Activated T-cell treated with anti-CD3 and anti-CD28 coated beads, Interleukin-2, amount 50 U/mL, for 24 hours (primary cell): Measurements from ENCODE around the gene TXNRD2.
"Not testable (repeated sequence)": the region's sequence is repeated elsewhere in the genome, so short reads cannot be mapped to it uniquely, and the experiment has no call there.

ENCODE experiments used
- DNase-seq: peaks from one replicate; pipeline ENCODE4 v3.0.0-alpha.2; 2020
- H3K27ac Mint-ChIP-seq: 2 replicates; pipeline ENCODE4 v1.8.0; 2020; ENCODE audit warnings: mild to moderate bottlenecking, mixed read lengths
- H3K27me3 Mint-ChIP-seq: 2 replicates; pipeline ENCODE4 v1.8.0; 2020; ENCODE audit warnings: mixed read lengths
- H3K36me3 Mint-ChIP-seq: 2 replicates; pipeline ENCODE4 v1.8.0; 2020; ENCODE audit warnings: low read depth, mixed read lengths
- H3K4me1 Mint-ChIP-seq: 2 replicates; pipeline ENCODE4 v1.8.0; 2020; ENCODE audit warnings: low read depth, mixed read lengths
- H3K4me3 Mint-ChIP-seq: 2 replicates; pipeline ENCODE4 v1.8.0; 2020; ENCODE audit warnings: mild to moderate bottlenecking, moderate library complexity, mixed read lengths
- H3K9me3 Mint-ChIP-seq: 2 replicates; pipeline ENCODE4 v1.8.0; 2020; ENCODE audit warnings: mixed read lengths

TXNRD2 gene

GRCh38 chr22:19883446-19883845 lies 58.2 kb downstream of the TXNRD2 start:
- not testable (repeated sequence) for H3K9me3 Mint-ChIP-seq, H3K27ac Mint-ChIP-seq, H3K27me3 Mint-ChIP-seq, H3K36me3 Mint-ChIP-seq, DNase-seq, H3K4me3 Mint-ChIP-seq
- H3K4me1 Mint-ChIP-seq, result peaks cover 34% of the 10 kb centered on the region

GRCh38 chr22:19882446-19883381 lies 58.9 kb downstream of the TXNRD2 start:
- no peak overlapping the region for H3K4me3 Mint-ChIP-seq
- H3K36me3 Mint-ChIP-seq, result peaks cover 4% of the 10 kb centered on the region
- no peaks in the 10 kb centered on the region for H3K27me3 Mint-ChIP-seq
- DNase-seq, result peak; percentile 26
- H3K9me3 Mint-ChIP-seq, result no peaks in the 10 kb centered on the region
- H3K27ac Mint-ChIP-seq, result no peak overlapping the region
- peaks cover 26% of the 10 kb centered on the region for H3K4me1 Mint-ChIP-seq

- no peaks in the 10 kb centered on the region for H3K27me3 Mint-ChIP-seq
- H3K27ac Mint-ChIP-seq, result no peak overlapping the region
- H3K4me3 Mint-ChIP-seq, result no peak overlapping the region
- H3K4me1 Mint-ChIP-seq, result peaks cover 9% of the 10 kb centered on the region
- no peaks in the 10 kb centered on the region for H3K36me3 Mint-ChIP-seq
- H3K9me3 Mint-ChIP-seq, result no peaks in the 10 kb centered on the region
- peak; percentile 17 for DNase-seq
Measured at GRCh38 chr22:19880786-19881569, 60.6 kb downstream of the TXNRD2 start.

DNA sequence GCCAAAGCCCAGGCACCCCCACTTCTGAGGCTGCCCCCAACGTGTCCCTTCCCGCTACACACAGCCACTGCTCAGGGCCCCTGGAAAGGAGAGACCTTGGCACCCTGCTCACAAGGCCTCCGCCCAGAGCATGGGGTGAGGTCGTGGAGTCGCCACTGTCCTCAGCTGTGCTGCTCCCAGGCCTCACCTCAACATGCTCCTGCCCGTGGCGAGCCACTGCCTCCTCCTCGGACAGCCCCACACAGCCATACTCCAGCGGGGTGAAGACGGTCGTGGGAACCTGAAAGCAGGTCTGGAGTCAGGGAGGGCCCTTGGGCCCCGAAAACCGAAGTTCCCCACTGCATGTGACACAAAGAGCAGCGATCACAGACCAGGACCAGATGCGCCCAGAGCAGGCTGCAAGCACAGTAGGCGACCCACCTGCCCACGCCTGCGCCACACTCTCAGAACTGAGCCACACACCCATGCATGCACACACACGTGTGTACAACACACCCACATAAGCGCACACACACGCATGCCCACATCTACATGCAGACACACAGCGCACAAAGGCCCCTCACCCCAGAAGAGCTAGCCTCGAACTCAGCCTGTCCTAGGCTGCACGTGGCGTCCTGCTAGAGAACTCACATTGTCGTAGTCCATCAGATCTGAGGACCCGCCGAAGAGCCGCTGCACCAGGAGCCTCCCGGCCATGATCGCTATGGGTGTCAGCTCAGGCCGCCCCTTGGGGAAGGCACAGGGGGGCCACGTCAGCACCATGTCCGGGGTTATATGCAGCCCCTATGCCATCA lies 61.4 kb downstream of the TXNRD2 start:
- peak; percentile 22 for DNase-seq
- Mint-ChIP-seq H3K4me1 (peaks cover 2% of the 10 kb centered on the region), H3K4me3 (no peak overlapping the region), H3K27ac (no peak overlapping the region), H3K27me3 (no peaks in the 10 kb centered on the region), H3K36me3 (no peaks in the 10 kb centered on the region), H3K9me3 (no peaks in the 10 kb centered on the region)

- H3K27me3 Mint-ChIP-seq, result no peaks in the 10 kb centered on the region
- DNase-seq, result peak; percentile 12
- H3K4me1 Mint-ChIP-seq, result peaks cover 3% of the 10 kb centered on the region
- no peaks in the 10 kb centered on the region for H3K36me3 Mint-ChIP-seq
- H3K27ac Mint-ChIP-seq, result no peak overlapping the region
- H3K4me3 Mint-ChIP-seq, result no peak overlapping the region
- H3K9me3 Mint-ChIP-seq, result no peaks in the 10 kb centered on the region
Measured at GRCh38 chr22:19879643-19879991, 62.0 kb downstream of the TXNRD2 start.

- no peak overlapping the region for H3K4me3 Mint-ChIP-seq
- H3K9me3 Mint-ChIP-seq, result no peaks in the 10 kb centered on the region
Measured at GRCh38 chr22:19879246-19879570, 62.4 kb downstream of the TXNRD2 start.

GRCh38 chr22:19878461-19879245 lies 63.0 kb downstream of the TXNRD2 start:
- no peaks in the 10 kb centered on the region for H3K9me3 Mint-ChIP-seq
- H3K27ac Mint-ChIP-seq, result no peak overlapping the region
- H3K36me3 Mint-ChIP-seq, result no peaks in the 10 kb centered on the region
- H3K27me3 Mint-ChIP-seq, result no peaks in the 10 kb centered on the region
- H3K4me1 Mint-ChIP-seq, result peaks cover 11% of the 10 kb centered on the region
- peak; percentile 22 for DNase-seq
- no peak overlapping the region for H3K4me3 Mint-ChIP-seq

More at GRCh38 chr22:19879246-19879570, 62.4 kb downstream of the TXNRD2 start:
- Mint-ChIP-seq H3K36me3 (no peaks in the 10 kb centered on the region), H3K27ac (no peak overlapping the region), H3K4me1 (peaks cover 7% of the 10 kb centered on the region), H3K27me3 (no peaks in the 10 kb centered on the region)
- DNase-seq, result peak; percentile 9

- no peaks in the 10 kb centered on the region for H3K27me3 Mint-ChIP-seq
- H3K27ac Mint-ChIP-seq, result no peak overlapping the region
- no peaks in the 10 kb centered on the region for H3K36me3 Mint-ChIP-seq
- DNase-seq, result peak; percentile 15
- no peaks in the 10 kb centered on the region for H3K9me3 Mint-ChIP-seq
- peaks cover 13% of the 10 kb centered on the region for H3K4me1 Mint-ChIP-seq
- H3K4me3 Mint-ChIP-seq, result no peak overlapping the region
Measured at GRCh38 chr22:19877626-19878339, 63.8 kb downstream of the TXNRD2 start.

GRCh38 chr22:19876941-19877625 lies 64.5 kb downstream of the TXNRD2 start:
- peak; percentile 20 for DNase-seq
- Mint-ChIP-seq H3K27ac (no peak overlapping the region), H3K4me3 (no peak overlapping the region), H3K4me1 (peaks cover 13% of the 10 kb centered on the region), H3K27me3 (no peaks in the 10 kb centered on the region), H3K36me3 (no peaks in the 10 kb centered on the region), H3K9me3 (no peaks in the 10 kb centered on the region)

DNA sequence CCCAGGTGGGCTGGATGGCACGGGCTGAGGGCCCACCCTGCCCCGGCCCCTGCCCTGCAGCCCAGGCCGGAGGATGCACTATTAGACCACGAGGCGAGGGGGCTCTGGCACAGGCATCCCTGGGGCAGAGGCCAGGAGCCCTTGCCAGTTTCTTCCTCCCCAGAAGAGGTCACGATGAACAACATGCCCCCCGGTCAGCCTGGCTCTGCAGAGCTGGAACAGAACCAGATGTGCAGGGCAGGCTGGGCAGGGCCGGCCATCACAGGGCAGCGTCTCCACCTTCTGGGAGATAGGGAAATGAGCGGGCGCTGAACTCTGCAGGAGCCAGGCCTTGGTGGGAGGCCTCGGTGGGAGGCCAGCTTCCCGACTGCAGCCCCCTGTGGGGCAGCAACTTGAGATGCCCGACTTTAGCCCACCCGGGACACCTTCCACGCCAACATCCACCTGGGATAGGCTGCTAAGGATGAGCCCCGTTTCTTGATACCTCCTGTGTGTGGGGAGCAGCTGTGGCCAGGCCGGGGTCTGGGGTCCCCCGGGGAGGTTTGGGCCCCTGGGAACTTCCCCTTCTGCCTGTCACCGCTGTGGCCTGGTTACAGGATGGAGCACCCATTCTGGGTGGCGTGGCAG lies 65.2 kb downstream of the TXNRD2 start:
- H3K27me3 Mint-ChIP-seq, result no peaks in the 10 kb centered on the region
- peak; percentile 25 for DNase-seq
- no peaks in the 10 kb centered on the region for H3K36me3 Mint-ChIP-seq
- H3K4me1 Mint-ChIP-seq, result peaks cover 13% of the 10 kb centered on the region
- H3K9me3 Mint-ChIP-seq, result no peaks in the 10 kb centered on the region
- no peak overlapping the region for H3K27ac Mint-ChIP-seq
- no peak overlapping the region for H3K4me3 Mint-ChIP-seq

DNA sequence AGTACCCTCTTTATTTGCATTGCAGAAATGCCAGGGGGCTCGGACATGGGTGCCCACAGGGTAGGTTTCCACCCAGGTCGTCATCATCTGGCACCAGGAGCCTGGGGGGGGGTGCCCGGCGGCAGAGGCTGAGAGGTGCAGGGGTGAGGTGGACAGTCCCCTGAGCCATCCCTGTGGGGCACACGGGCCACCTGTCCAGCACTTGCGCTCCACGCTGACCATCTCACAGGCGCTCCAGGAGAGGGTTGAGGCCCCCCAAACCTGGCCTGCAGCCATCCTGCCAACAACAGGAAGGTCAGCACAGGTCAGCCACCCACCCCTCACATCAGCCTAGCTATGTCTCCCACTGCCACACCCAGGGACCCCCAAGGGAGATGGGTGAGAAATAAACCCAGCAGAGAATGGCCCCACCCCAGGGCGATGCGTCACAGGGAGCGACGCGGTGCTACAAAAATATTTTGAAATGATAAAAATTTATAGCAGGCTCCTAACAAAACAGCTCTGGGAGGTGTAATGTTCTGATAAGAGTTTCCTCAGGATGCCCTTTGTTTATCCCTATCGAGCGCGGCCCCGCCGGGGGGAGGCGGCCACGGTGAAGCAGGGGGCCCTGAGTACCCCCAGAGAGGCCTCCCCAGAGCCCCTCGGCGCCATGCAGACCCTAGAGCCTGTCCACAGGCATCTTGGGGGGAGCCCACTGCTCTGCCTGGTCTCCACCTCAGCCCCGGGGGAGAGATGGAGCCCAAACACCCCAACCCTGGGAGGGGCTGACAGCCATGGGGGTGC lies 65.9 kb downstream of the TXNRD2 start:
- H3K27me3 Mint-ChIP-seq, result no peaks in the 10 kb centered on the region
- H3K27ac Mint-ChIP-seq, result no peak overlapping the region
- peak; percentile 17 for DNase-seq
- H3K36me3 Mint-ChIP-seq, result no peaks in the 10 kb centered on the region
- peaks cover 13% of the 10 kb centered on the region for H3K4me1 Mint-ChIP-seq
- no peak overlapping the region for H3K4me3 Mint-ChIP-seq
- no peaks in the 10 kb centered on the region for H3K9me3 Mint-ChIP-seq

DNA sequence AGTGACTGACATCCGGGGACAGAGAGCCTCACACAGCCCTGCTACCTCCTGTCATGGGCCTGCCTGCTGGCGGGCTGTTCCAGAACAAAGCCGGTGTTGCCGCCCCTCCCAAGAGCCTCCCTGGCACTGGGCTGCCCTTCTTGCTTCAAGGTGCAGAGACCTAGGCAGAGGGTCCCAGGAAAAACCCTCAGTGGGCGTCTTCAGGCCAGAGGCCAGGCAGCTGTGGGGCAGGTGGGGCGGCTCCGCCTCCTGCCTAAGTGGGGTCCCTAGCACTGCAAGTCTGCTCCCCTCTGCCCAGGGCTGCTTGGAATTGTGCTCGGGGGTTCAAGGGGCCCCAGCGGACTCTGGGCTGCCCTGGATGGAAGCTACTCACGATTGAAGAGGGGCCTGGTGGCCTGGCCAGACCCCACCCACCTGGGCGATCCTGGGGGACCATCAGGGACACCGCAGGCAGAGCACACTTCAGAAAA lies 66.5 kb downstream of the TXNRD2 start:
- Mint-ChIP-seq H3K4me3 (no peak overlapping the region), H3K36me3 (no peaks in the 10 kb centered on the region)
- DNase-seq, result no peak

More for the DNA sequence above, 66.5 kb downstream of the TXNRD2 start:
- Mint-ChIP-seq H3K27me3 (no peaks in the 10 kb centered on the region), H3K4me1 (peaks cover 13% of the 10 kb centered on the region), H3K27ac (no peak overlapping the region), H3K9me3 (no peaks in the 10 kb centered on the region)
